NCI-H2196 treated with DMSO at 0.1 percent for 48 hours (cell line): ENCODE data around the gene ADAMTS2.
"Not testable (repeated sequence)": the region's sequence is repeated elsewhere in the genome, so short reads cannot be mapped to it uniquely, and the experiment has no call there.

ENCODE experiments used
- DNase-seq: peaks from one replicate; lab custom pipeline; 2025; ENCODE audit not compliant: unreplicated experiment; lab: John Stamatoyannopoulos, UW

The ADAMTS2 gene

DNA sequence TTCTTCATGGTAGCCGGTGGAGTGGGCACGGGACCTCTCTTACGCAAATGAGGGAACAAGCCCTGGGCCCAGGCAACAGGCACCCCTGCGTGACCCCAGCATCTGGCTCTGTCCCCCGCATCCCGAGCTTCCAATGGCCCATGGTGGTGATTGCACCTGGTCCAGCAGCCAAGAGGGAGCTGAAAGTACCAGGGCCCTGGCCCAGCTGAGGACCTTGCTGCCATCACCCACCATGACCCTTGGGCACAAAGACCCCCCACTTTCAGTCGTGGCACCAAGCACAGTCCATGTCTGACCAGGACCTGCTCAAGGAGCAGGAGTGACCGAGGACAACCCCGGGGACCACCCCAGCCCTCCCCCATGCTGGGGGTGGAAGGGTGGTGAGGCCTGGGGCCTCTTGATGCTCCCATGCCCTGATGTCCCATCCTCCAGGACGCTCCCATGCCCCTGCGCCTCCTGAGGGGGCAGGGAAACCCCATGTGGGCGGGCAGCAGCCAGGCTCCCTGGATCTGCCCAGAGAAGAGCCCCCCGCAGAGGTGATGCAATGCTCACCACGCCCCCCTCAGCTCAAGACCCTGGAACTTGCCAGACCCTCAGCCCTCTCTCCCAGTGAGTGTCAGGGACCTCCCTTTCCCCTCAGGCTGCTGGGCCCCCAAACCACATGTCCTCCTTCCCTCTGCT is 123.9 kb downstream of the ADAMTS2 start:
- no peak for DNase-seq

DNA sequence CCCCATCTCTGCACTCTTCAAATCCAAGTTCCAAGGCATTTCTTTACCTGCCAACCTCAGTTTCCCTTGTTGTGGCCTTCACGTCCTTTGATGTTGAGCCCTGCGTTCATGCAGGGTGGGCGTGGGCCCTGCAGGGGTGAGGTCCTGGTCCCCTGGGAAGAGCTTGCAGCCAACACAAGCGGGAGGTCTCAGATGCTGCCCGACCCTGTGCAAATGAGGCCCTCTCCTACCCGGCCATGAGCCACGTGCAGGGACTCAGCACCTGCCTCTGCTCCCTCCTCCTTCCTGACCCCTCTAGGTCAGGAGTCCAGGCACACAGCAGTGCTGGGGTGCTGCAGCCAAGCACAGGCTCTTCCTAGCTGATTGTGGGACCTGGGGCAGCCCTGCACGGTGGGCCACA is 124.5 kb downstream of the ADAMTS2 start:
- DNase-seq: no peak

DNA sequence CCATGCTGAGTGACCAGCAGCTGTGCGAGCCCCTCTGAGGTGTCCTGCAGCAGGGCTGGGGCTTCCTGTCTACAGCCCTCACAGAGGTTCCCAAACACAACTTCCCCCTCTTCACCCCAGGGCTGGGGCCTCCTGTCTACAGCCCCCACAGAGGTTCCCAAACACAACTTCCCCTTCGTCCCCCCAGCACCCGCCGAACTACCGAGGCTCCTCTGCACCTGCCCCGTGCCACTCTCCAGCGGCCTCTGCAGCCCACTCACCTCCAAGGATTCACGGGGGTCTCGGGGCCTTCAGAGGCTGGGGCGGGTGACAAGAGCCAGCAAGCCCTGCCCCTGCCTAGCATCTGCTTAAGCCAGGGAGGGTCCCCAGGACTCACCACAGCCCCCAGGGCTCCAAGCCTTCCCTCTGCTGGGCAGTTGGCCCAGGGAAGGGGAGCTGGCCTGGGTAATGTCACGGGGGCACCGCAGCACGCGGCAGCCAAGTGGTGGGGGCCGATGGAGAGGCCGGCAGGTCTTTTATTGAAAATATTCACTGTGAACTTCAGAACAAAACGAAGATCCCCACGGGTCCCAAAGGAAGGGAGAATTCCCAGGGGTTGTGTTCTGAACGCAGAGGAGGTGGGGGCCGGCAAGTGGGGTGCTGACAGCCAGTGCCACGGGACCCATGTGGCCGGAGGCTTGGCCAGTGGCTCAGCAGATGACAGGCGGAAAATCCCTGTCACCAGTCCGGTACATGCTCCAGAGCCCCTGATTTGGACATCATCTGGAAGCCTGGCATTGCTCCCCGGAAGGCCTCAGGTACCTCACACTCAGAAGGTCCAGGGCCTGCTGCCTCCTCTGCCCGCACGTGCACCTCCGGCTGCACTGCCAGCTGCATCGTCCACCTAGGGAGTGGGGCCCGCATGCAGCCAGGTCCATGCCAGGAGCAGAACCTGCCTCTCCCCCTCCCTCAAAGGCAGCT is 125.3 kb downstream of the ADAMTS2 start:
- no peak for DNase-seq

DNA sequence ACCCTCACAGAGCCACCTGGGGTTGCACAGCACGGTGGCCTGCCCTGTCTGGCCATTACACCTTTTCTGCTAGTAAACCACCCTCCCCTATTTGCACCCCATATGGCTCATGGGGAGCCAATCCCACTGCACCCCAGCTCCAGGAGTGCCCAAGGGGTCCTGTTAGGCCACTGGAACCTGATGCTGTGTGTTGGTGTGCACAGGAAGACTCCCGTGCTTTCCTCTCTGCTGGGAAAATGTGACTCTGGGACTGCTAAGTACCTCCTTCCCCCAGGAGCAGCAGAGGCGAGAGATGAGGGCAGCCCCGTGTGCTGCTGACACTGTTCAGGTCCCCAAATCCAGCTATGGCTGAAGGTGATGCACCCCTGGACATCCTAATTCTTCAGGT is 126.3 kb downstream of the ADAMTS2 start:
- DNase-seq: no peak

DNA sequence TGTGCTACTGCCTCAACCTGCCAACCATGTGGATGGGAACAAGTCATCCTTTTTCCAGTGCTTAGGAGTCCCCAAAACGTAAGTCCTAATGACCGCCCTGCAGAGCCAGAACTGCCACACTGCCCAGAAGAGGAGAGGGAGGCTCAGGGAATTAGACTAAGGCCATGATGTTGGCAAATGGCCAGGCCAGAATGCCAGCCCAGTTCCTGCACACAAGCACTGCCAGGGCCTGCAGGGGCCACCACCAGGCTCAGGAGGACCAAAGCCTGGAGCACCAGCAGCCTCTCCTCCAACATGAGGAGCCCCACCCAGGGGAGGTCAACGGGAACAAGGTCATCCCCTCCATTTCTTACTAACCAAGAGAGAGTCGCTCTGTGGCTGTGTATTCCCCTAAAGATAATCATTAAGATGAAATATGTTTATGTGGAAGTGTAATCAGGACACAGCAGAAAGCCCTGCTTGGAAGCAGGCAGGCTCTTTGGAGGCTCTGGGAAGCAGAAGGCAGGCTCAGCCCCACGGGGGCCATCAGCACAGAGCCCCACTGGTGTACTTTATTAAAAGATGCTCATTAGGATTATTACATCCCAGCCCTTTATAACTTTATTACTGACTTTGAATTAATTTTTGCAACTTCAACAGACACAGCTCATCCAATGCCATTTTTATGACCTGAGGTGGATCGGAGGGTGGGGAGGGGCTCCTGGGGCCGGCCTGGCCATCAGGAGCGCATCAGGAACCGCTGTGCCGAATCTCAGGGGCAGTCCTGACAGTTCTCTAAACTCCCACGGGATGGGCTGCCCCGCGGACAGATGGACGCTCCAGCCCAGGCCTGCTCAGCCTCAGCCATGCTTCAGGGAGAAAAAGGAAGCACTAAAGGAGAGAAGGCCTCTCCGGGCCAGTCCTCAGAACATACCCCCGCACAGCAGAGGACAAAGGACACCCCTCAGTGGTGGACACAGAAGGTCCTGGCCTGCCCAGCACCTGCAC is 127.0 kb downstream of the ADAMTS2 start:
- no peak for DNase-seq

DNA sequence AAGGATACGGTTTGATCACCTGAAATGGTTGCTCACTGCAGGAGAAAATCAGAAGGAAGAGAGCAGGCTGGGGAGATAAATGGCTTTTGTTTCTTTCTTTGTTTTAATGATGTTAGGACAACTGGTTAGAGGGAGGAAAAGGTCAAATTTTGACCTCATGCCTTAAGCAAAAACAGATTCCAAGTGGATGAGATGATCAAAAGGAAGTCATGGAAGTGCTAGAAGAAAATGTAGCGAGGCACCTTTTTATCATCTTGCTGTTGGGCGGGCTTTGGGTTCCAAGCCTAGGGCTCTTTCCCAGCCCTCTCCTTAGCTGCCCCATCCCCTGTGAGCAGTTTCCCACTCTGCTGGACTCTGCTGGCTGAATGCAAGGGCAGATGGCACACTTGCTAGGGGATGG is 127.9 kb downstream of the ADAMTS2 start:
- DNase-seq: no peak

DNA sequence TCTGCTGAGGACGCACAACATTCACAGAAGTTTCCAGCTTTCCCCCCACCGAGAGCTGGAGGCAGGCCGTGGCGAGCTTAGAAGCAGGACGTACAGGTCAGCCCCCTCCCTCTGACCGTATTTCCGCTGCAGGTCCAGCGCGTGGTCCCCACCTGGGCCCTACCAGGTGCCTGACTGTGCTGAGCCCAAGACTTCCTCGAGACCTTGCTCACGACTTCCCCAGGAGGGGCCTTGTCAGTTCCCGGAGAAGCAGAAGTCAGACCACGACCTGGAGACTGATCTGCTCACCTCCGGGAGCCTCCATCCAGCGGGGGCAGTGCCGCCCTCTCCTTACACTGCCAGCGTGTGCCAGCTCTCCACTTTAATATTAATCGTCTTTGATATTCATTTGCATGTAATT is 128.9 kb downstream of the ADAMTS2 start:
- DNase-seq: not testable (repeated sequence)

DNA sequence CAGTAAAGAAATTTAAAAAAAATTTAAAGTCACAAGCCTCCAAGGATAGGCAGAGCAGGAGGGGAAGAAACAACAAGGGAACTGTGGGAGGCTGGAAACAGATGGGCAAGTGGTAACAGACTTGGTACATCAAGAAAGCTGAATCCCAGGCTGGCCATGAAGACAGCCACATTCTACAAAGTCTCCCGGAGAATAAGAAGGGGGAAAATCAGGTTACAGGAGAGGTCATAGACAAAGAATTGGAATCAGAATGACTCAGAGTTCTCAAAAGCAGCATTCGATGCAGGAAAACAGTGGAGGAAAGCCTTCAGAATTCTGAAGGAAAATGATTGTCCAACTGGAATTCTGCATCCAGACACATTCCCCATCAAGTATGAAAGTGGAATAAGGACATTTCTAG is 129.7 kb downstream of the ADAMTS2 start:
- DNase-seq: no peak

DNA sequence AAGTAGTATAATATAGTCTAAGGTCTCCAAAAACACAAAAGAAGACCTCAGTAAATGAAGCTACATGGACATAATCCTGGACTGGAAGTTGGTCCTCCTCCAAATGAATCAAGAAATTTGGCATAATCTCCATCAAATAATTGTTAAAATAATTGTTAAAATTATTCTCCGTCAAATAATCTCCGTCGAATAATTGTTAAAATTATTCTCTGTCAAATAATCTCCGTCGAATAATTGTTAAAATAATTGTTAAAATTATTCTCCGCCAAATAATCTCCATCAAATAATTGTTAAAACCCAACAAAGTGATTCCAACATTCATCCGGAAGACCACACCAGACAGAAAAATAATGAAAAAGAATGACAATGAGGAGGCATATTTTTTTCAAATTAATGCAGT is 130.6 kb downstream of the ADAMTS2 start:
- no peak for DNase-seq

DNA sequence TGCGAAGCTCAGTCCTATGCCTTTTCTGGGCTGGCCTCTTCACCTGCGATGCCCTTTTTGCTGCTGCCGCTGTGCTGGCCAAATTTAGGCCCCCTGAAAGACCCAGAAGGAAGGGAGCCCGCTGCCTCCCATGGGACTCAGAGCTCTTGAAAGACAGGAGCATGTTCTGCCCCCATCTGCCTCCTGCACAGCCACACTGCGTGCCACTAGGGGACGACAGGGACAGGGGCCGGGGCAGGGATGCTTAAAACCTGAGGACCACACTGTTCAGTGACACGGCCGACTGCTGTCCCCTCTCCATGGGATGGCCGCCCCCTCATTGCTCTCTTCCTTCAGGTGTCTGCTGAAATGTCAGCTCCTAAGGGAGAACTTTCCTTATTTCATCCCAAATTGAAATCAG is 132.4 kb downstream of the ADAMTS2 start:
- DNase-seq: no peak

DNA sequence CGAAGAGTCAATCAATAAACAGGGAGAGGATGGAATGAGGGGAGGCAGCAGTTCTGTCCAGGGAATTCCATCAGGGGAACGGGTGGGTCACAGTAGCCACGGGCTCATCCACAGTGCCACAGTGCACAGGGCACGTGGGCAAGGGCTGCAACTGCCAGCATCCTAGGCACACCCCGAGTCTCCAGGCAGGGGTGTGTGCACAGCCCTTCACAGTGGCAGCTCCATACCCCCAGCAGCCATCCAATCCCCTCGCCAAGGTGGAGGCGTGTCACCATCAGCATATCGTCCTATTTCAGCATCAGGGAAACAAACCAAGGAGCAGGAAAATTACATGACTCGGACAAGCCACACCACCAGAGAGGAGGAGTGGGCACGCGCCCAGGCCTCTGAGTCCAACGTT is 133.6 kb downstream of the ADAMTS2 start:
- DNase-seq: no peak

DNA sequence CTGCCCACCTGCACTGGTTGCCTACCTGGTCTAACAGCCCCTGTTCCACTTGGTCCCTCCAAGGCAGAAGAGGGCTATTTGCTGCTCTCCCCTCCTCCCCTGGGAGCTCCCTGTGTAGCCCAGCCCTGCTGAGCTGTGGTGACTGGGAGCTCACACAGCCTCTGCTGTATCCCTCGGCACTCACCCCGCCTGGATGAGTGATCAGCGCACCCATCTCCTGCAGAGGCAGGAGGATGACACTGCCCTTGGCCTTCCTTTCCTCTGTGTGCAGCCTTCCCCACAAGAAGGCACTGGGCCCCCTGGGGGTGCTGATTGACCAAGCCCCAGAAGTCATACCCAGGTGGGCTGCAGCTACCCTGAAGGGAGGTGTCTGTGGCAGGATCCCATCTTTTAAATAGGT is 134.2 kb downstream of the ADAMTS2 start:
- no peak for DNase-seq

DNA sequence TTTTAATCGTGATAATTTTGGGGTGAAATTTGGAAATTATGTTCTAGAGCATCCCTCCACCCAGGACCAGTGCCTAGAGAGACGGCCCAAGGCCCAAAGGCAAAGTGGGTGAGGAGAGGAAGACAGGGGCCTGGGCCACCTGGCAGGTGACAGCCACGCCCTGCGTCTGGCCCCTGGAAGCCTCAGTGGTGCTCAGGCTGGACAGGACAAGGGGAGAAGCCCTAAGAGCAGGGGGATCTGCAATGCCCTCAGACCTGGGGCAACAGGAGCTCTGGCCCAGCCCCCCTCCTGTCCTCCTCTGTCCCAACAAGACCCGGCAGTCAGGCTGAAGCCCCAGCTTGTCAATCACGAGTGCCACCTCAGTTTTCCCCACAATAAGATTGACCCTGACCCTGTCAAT is 134.8 kb downstream of the ADAMTS2 start:
- no peak for DNase-seq

DNA sequence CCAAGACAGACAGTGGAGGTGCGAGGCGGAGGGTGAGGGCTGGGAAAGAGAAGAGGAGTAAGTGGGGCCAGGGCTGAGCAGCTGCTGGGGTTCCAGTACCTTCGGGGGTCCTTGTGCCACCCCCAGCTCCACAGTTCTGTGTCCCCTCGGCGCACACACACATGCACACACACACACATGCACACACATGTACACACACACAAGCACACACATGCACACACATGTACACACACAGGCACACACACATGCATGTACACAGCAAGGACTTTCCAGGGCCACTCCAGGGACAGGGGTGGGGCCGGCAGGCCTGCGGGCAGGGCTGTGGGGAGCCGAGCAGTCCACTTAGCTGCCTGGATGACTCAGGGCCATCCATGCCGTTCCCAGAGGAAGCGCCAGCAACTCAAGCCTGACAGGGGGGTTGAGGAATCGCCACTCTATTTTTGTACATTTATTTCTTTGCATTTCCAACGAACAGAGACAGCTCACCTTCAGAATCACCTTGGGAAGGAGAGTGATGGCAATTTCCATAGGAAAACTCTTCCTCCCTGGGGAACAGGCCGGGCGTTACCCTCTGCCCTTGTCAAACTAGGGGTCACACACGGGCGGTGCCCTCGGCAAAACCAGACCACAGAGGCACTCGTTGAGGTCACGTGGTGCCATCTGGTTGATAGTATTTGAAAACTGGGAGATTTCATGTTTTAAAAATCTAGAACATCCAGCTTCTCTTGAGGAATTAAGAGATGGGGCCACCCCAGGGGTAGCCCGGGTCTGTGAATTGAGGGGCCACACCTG is 135.7 kb downstream of the ADAMTS2 start:
- no peak for DNase-seq

DNA sequence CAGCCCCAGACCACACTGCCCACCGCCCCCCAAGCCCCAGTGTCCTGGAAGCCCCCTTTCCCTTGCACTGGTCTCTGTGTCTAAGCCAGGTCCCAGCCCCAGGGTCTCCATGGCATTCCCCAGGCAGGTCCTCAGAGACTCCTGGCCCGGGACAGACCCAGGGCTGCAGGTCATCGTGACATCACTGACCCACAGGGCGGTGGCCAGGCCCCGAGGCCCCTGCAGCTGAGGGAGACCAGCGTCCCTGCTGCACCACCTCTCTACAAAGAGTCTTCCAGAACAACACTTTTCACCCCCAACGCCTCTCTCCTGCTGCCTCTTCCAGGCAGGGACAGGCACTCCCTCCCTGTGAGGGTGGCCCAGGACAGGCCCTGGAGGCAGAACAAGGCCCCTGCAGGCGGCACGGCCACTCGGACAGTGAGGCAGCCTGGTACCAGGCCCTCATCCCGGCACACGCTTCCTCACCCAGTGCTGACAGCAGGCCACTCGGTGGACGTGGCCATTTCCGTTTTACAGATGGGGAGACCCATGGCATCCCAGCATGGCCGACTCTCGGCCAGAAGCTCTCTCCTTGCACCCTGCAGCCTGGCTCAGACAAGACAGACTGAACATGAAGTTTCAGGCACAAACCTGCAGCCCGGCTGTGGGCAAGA is 136.4 kb downstream of the ADAMTS2 start:
- DNase-seq: no peak

DNA sequence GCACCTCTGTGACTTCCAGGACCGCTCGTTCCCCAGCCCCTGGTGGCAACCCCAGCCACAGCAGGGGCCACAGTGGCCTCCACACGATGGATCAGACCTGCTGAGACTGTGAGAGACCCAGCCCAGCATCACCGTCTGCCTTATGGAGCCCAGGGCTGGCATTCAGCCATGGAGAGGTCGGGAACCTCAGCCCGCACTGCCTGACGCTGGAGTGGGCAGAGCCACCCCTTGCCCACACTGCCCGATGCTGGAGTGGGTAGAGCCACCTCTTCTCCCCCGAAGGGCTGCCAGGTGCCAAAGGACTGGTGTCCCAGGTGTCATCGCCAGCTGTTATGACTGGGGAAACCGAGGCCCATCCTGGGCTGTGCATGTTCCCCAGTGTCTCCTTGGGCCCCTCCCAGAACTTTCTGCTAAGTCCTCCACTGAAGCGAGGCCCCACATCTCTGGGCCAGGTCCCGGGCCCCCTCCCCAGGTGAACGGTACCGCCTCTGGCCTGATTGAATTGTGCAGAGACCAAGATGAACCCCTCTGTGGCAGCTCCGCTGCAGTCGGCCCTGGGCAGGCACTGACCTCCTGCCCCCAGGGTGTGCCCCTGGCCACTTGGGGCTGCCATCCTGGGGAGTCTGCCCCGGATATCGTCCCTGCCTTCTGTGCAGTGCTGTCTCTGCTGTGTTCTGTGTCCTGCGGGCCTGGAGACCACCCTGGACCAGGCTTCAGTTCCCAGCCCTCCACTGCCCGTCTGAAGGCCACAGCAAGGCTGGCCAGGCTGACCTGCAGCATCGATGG is 137.1 kb downstream of the ADAMTS2 start:
- no peak for DNase-seq

DNA sequence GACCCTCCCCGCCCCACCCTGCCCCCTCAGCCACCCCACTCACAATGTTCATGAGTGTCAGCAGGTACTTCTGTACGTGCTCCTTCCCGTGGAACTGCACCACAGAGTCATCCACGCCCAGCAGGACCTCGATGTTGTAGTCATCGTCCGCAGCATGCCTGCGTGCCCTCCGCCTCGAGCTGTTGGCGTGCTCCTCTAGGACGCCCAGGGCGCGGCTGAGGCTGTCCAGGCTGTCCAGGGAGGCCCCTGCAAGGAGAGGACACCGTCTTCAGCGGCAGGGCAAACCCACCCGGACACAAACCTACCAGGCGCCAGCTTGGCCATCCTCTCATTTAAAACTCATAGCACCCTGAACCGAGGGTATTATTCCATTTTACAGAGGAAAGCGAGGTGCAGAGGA is 137.8 kb downstream of the ADAMTS2 start:
- no peak for DNase-seq

DNA sequence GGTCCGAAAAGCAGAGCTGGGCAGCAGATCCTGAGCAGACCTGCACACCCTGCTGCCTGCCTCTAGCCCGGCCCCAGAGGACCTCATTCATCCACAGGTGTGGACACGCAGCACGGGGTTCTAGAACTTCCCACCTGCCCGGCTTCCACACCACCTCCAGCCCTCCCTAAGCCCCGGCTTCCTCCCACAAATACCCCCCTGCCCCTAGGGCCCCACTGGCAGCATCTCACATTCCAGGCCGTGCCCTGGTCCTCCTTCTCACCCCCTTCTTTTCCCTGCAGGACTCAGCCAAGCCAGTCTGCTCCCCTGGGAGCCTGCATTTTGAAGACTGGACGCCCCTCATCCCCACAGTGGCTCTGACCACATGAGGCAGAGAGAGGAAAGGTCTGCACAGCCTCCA is 138.9 kb downstream of the ADAMTS2 start:
- no peak for DNase-seq

DNA sequence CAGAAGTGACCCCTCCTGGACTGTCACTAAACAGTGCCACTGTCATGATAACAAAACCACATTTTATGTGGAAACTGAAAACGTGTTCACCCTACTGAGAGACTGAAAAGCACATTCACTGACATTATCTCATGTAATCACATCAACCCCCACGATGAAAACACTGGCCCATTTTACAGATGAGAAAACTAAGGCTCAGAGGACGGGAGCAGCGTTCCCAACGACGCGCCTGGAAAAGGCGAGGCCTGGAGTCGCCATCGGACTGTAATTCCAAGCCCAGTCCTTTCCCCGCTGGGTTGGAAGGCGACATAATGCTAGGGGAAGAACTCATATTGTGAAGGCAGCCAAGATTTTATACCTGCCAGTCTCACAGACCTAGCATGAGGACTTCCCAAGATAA is 140.0 kb downstream of the ADAMTS2 start:
- DNase-seq: no peak
